K562 (cell line): Measurements from ENCODE around the gene USP38. TPM values are rescaled to one million over a fixed set of nuclear protein-coding genes. Genes with fewer than 3 reads are reported as not detected.

Experiments used
- ATF6 ChIP-seq: sonication (generic); formaldehyde crosslinking; IDR thresholded peaks from 2 replicates; pipeline ENCODE4 v1.4.0; 2020; ENCODE audit warnings: mild to moderate bottlenecking, missing genetic modification reagents
- CBFA2T3 ChIP-seq: fragments of 450-650 bp; IDR thresholded peaks from 2 replicates; pipeline ENCODE4 v1.6.1; 2017
- CHCHD3 ChIP-seq: fragments of 250-450 bp; sonication (Bioruptor Pico); IDR thresholded peaks from 2 replicates; pipeline ENCODE4 v2.1.2; 2022; ENCODE audit warnings: mild to moderate bottlenecking
- CHD4 ChIP-seq: fragments of 200-600 bp; sonication (generic); IDR thresholded peaks from 3 replicates; pipeline ENCODE4 v1.6.1; 2012; ENCODE audit warnings: low read depth, mild to moderate bottlenecking, mixed read lengths, low read length, inconsistent platforms; ENCODE audit not compliant: insufficient read depth, insufficient replicate concordance, poor library complexity, severe bottlenecking
- EHMT2 ChIP-seq: fragments of 450-650 bp; IDR thresholded peaks from 2 replicates; pipeline ENCODE4 v1.6.1; 2018; ENCODE audit warnings: antibody characterized with exemption
- MEF2D ChIP-seq: conservative IDR thresholded peaks from 2 replicates; pipeline ENCODE4 v1.6.1; 2016; ENCODE audit warnings: low read depth, missing genetic modification characterization, missing compliant biosample characterization
- PRDM10 ChIP-seq: fragments of 450-650 bp; IDR thresholded peaks from 2 replicates; pipeline ENCODE4 v1.6.1; 2018; ENCODE audit not compliant: partially characterized antibody
- SMARCC2 ChIP-seq: fragments of 450-650 bp; IDR thresholded peaks from 2 replicates; pipeline ENCODE4 v1.6.1; 2017; ENCODE audit warnings: antibody characterized with exemption, moderate library complexity, mild to moderate bottlenecking, low read depth
- SMARCE1 ChIP-seq: fragments of 450-650 bp; IDR thresholded peaks from 2 replicates; pipeline ENCODE4 v1.7.1; 2016; ENCODE audit warnings: mild to moderate bottlenecking
- TBP ChIP-seq: optimal IDR thresholded peaks from 2 replicates; pipeline ENCODE3; 2011; ENCODE audit warnings: low read depth, low read length, improper control_type of control experiment
- polyA plus RNA-seq, 8 experiments: library from polyadenylated mRNA; depleted of rRNA in 4 of 8; stranded (reverse) in 5 of 8; unstranded in 3 of 8; fragments of >200 nt; fragmentation: Nextera tagmentation in 2 of 8; fragmentation: Illumina TruSeq in 1 of 8; extraction: Ambion mirVana in 2 of 8; extraction: Trizol in 1 of 8; gene quantifications; 2 replicates each; pipeline versions ENCODE4 v1.2.1 to v1.2.3, GENCODE V29; 2011 to 2014; ENCODE audit warnings: inconsistent platforms in 1 of 8, missing spikeins in 1 of 8
- total RNA-seq, 7 experiments: library from RNA; depleted of rRNA in 6 of 7; stranded (reverse); fragments of >200 nt in 6 of 7; fragmentation: Illumina TruSeq in 2 of 7; extraction: Trizol in 2 of 7; gene quantifications; 2 replicates each; pipeline versions ENCODE4 v1.2.1 to v1.2.3, GENCODE V29; 2011 to 2021; ENCODE audit warnings: low replicate concordance in 1 of 7
- TF ChIP-seq, protein P1 (sequence below), 2 experiments: IDR thresholded peaks in 1 of 2; conservative IDR thresholded peaks in 1 of 2; 2 replicates each; pipeline ENCODE4 v1.6.1; 2016; ENCODE audit warnings: low read depth in 2 of 2, mild to moderate bottlenecking in 1 of 2, missing compliant biosample characterization in 1 of 2, missing genetic modification characterization in 1 of 2, moderate library complexity in 1 of 2

The USP38 gene
- total and polyA plus RNA-seq, 9 of the 15 experiments (the other 6 are each of a cell fraction or from before 2014, with no cell fraction given), result 4.2 to 20.6 (median 11.2) TPM

GRCh38 chr4:143186649-143187048, 1.9 kb downstream of the USP38 start (continued):
- TF ChIP-seq PRDM10 (no peak), ATF6 (CRISPR knock-in tag) (no peak), CHCHD3 (CRISPR knock-in tag) (no peak), EHMT2 (no peak), CBFA2T3 (peak; percentile 29; the same call in 1 of the 2 replicates), TBP (no peak), SMARCC2 (no peak), MEF2D (tag) (no peak), CHD4 (no peak), SMARCE1 (0 out of 2 replicates have a peak, but pooled peaks have one; percentile 23)
- TF ChIP-seq, protein P1, sequence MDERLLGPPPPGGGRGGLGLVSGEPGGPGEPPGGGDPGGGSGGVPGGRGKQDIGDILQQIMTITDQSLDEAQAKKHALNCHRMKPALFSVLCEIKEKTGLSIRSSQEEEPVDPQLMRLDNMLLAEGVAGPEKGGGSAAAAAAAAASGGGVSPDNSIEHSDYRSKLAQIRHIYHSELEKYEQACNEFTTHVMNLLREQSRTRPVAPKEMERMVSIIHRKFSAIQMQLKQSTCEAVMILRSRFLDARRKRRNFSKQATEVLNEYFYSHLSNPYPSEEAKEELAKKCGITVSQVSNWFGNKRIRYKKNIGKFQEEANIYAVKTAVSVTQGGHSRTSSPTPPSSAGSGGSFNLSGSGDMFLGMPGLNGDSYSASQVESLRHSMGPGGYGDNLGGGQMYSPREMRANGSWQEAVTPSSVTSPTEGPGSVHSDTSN (CRISPR knock-in tag; IDR thresholded peaks at IDR 0.05; ENCODE audit: low read depth), result no peak
- TF ChIP-seq, protein P1 (tag; conservative IDR thresholded peaks at IDR 0.05; ENCODE audit: low read depth), result no peak
